HepG2 (cell line): ENCODE data around the gene COQ9. TPM values are rescaled to one million over a fixed set of nuclear protein-coding genes. Genes with fewer than 3 reads are reported as not detected.

Experiments used
- ATAC-seq: fragments of 200-7000 bp; cut with Tn5 transposase; 3 replicates; pipeline ENCODE4 v1.9.1; 2020; ENCODE audit warnings: mild to moderate bottlenecking, moderate library complexity
- BruUV-seq: library from RNA; stranded (reverse); fragments of 400-500 nt; replicated peaks from 2 replicates; lab custom pipeline; 2021; lab: Mats Ljungman, UMichigan
- CTCF ChIA-PET: fragments of 300-600 bp; formaldehyde crosslinking; extraction: SDS; loops from one replicate; lab custom pipeline; 2021; ENCODE audit warnings: low total read pairs, inconsistent platforms, low intra/inter-chr PET ratio; lab: Yijun Ruan, JAX
- POLR2A ChIA-PET: fragments of 350-600 bp; sonication (Branson Sonifier 250); formaldehyde crosslinking; loops from one replicate; lab custom pipeline; 2020; ENCODE audit warnings: antibody characterized with exemption, inconsistent platforms; lab: Yijun Ruan, JAX
- DNase-seq: peaks from one replicate; pipeline ENCODE4 v3.0.0-alpha.2; 2015; ENCODE audit warnings: low spot score
- FAIRE-seq: peaks from 3 replicates; lab custom pipeline; 2011; peaks lifted over from hg19 to GRCh38; lab: Jason Lieb, UNC
- H2AFZ ChIP-seq: one replicate; pipeline ENCODE4 v1.6.1; 2011; ENCODE audit warnings: low read length, inconsistent platforms
- H3K27ac ChIP-seq: fragments of 300-600 bp; 3 replicates; pipeline ENCODE4 v1.8.0; 2011; ENCODE audit warnings: mixed run types, mild to moderate bottlenecking, mixed read lengths, low read length, inconsistent platforms; ENCODE audit not compliant: insufficient read depth; ENCODE audit errors: extremely low read length
- H3K27me3 ChIP-seq, 2 experiments: fragments of 200-600 bp in 1 of 2; 2 replicates in 1 of 2; 3 replicates in 1 of 2; pipeline versions ENCODE4 v1.6.0 to v1.8.0; 2011; ENCODE audit warnings: low read length in 2 of 2, mild to moderate bottlenecking in 2 of 2, moderate library complexity in 2 of 2, inconsistent platforms in 1 of 2; ENCODE audit not compliant: insufficient read depth in 2 of 2, control insufficient read depth in 1 of 2
- H3K36me3 ChIP-seq, 2 experiments: fragments of 200-600 bp in 1 of 2; replicated peaks in 1 of 2; 2 replicates in 1 of 2; 3 replicates in 1 of 2; pipeline versions ENCODE4 v1.5.1 to v1.8.0; 2011; ENCODE audit warnings: low read length in 2 of 2, inconsistent platforms in 1 of 2; ENCODE audit not compliant: insufficient read depth in 2 of 2, control insufficient read depth in 1 of 2
- H3K4me1 ChIP-seq: 2 replicates; pipeline ENCODE4 v1.5.1; 2012; ENCODE audit warnings: low read length, inconsistent platforms; ENCODE audit not compliant: insufficient read depth
- H3K4me2 ChIP-seq: 2 replicates; pipeline ENCODE4 v1.6.0; 2011; ENCODE audit warnings: low read depth, low read length, inconsistent platforms
- H3K4me3 ChIP-seq, 3 experiments: fragments of 200-600 bp in 1 of 3; sonication (generic), shearing (Covaris generic) in 1 of 3; replicated peaks in 1 of 3; 2 replicates each; pipeline ENCODE4 v1.5.1; 2011 to 2016; ENCODE audit warnings: low read length in 3 of 3, inconsistent platforms in 2 of 3, low read depth in 2 of 3, mild to moderate bottlenecking in 2 of 3, control low read depth in 1 of 3, mixed read lengths in 1 of 3; ENCODE audit not compliant: insufficient read depth in 1 of 3
- H3K79me2 ChIP-seq: one replicate; pipeline ENCODE4 v1.6.1; 2011; ENCODE audit warnings: low read length, inconsistent platforms; ENCODE audit not compliant: insufficient read depth
- H3K9ac ChIP-seq: 2 replicates; pipeline ENCODE4 v1.6.0; 2011; ENCODE audit warnings: mild to moderate bottlenecking, low read depth, low read length, inconsistent platforms; ENCODE audit not compliant: insufficient read depth
- H3K9me3 ChIP-seq: 2 replicates; pipeline ENCODE4 v1.5.1; 2012; ENCODE audit warnings: mild to moderate bottlenecking, low read length
- H4K20me1 ChIP-seq: 2 replicates; pipeline ENCODE4 v1.6.0; 2011; ENCODE audit warnings: inconsistent platforms, mild to moderate bottlenecking, low read length, moderate library complexity; ENCODE audit not compliant: insufficient read depth
- FLYWCH1 ChIP-seq: sonication (generic); formaldehyde crosslinking; IDR thresholded peaks from 2 replicates; pipeline ENCODE4 v1.8.1; 2023; ENCODE audit warnings: mild to moderate bottlenecking, missing genetic modification reagents
- HNRNPLL ChIP-seq: fragments of 200-400 bp; formaldehyde crosslinking; IDR thresholded peaks from 2 replicates; pipeline ENCODE4 v1.6.1; 2017; ENCODE audit warnings: mild to moderate bottlenecking, low read depth, low read length; ENCODE audit not compliant: poor library complexity, severe bottlenecking
- MEIS1 ChIP-seq: sonication (generic); formaldehyde crosslinking; IDR thresholded peaks from 2 replicates; pipeline ENCODE4 v1.9.0; 2021; ENCODE audit warnings: mild to moderate bottlenecking, missing genetic modification reagents, moderate library complexity, borderline replicate concordance
- NR2C2 ChIP-seq: sonication (generic); formaldehyde crosslinking; IDR thresholded peaks from 2 replicates; pipeline ENCODE4 v1.4.0; 2020; ENCODE audit warnings: missing genetic modification reagents, mild to moderate bottlenecking, moderate library complexity, borderline replicate concordance
- RBFOX2 ChIP-seq: fragments of 200-400 bp; formaldehyde crosslinking; IDR thresholded peaks from 2 replicates; pipeline ENCODE4 v1.6.1; 2017; ENCODE audit warnings: low read depth, mild to moderate bottlenecking, low read length
- TSC22D2 ChIP-seq: sonication (generic); formaldehyde crosslinking; IDR thresholded peaks from 2 replicates; pipeline ENCODE4 v1.5.1; 2020; ENCODE audit warnings: missing genetic modification reagents, mild to moderate bottlenecking, borderline replicate concordance
- ZHX2 ChIP-seq, 2 experiments: sonication (generic) in 1 of 2; formaldehyde crosslinking in 1 of 2; IDR thresholded peaks; 2 replicates each; pipeline versions ENCODE4 v1.6.1 to v1.9.0; 2014 to 2022; ENCODE audit warnings: antibody characterized with exemption in 1 of 2, borderline replicate concordance in 1 of 2, inconsistent platforms in 1 of 2, low read depth in 1 of 2, missing genetic modification reagents in 1 of 2
- ZNF136 ChIP-seq: sonication (generic); formaldehyde crosslinking; IDR thresholded peaks from 2 replicates; pipeline ENCODE4 v1.8.1; 2022; ENCODE audit warnings: low read depth, mild to moderate bottlenecking, moderate library complexity, missing genetic modification reagents
- ZNF512 ChIP-seq: sonication (generic); formaldehyde crosslinking; IDR thresholded peaks from 2 replicates; pipeline ENCODE4 v1.4.0; 2020; ENCODE audit warnings: mild to moderate bottlenecking, missing genetic modification reagents
- ZNF589 ChIP-seq: sonication (generic); formaldehyde crosslinking; conservative IDR thresholded peaks from 2 replicates; pipeline ENCODE4 v1.8.0; 2022; ENCODE audit warnings: mild to moderate bottlenecking, moderate library complexity, missing genetic modification reagents
- ZSCAN22 ChIP-seq: sonication (generic); formaldehyde crosslinking; IDR thresholded peaks from 2 replicates; pipeline ENCODE4 v1.4.0; 2020; ENCODE audit warnings: mild to moderate bottlenecking, missing genetic modification reagents
- WGBS: methylation state at CpG from one replicate; pipeline ENCODE4 v1.1.6; 2017; ENCODE audit warnings: low lambda C conversion rate; 5-methylcytosine and 5-hydroxymethylcytosine counted together
- in situ Hi-C: cut with HindIII; loops from 2 replicates; pipeline ENCODE4 v1.10.0; 2017; ENCODE audit warnings: low pct_unique_long_range_greater_than_20kb; ENCODE audit not compliant: extremely low pct_ligation_motif_present
- intact Hi-C: fragments of 100-400 bp; cut with micrococcal nuclease; formaldehyde crosslinking; loops from one replicate; pipeline ENCODE4 v1.10.0; 2022; ENCODE audit not compliant: unreplicated experiment
- polyA plus RNA-seq, 8 experiments: library from polyadenylated mRNA; depleted of rRNA in 3 of 8; stranded (reverse) in 7 of 8; unstranded in 1 of 8; fragments of >200 nt; fragmentation: Illumina TruSeq in 4 of 8; extraction: Trizol in 4 of 8; gene quantifications; 2 replicates each; pipeline versions ENCODE4 v1.2.1 to v1.2.3, GENCODE V29; 2011 to 2016; ENCODE audit warnings: low read depth in 4 of 8, missing spikeins in 1 of 8, mixed read lengths in 1 of 8; ENCODE audit not compliant: insufficient read depth in 1 of 8
- total RNA-seq, 5 experiments: library from RNA; depleted of rRNA; stranded (reverse); fragments of >200 nt; fragmentation: Illumina TruSeq; extraction: Trizol; gene quantifications; 2 replicates each; pipeline ENCODE4 v1.2.3, GENCODE V29; 2016; ENCODE audit warnings: low read depth in 1 of 5

The COQ9 gene
- total and polyA plus RNA-seq, 2 of the 13 experiments (the other 11 are each of a cell fraction or from before 2014, with no cell fraction given), result 57.5 to 108 TPM

- TF ChIP-seq ZNF512 (CRISPR knock-in tag), result no peak
- TF ChIP-seq ZSCAN22 (CRISPR knock-in tag), result no peak
- TF ChIP-seq ZNF136, result no peak
- TF ChIP-seq, all 625 proteins: peak for 30
Measured at GRCh38 chr16:57472665-57473060, 25.4 kb downstream of the COQ9 start (continued).

- Histone ChIP-seq H3K27ac (peak overlapping the region; percentile 82), H4K20me1 (peaks cover 8% of the 10 kb centered on the region; the same call in 1 of the 2 replicates), H3K4me2 (no peak overlapping the region), H3K36me3 (peaks cover 38 to 62% of the 10 kb centered on the region in 2 experiments), H3K9me3 (no peaks in the 10 kb centered on the region), H3K27me3 (no peaks in the 10 kb centered on the region), H3K79me2 (peaks cover 4% of the 10 kb centered on the region), H3K4me3 (no peak overlapping the region), H3K9ac (no peak overlapping the region), H2AFZ (no peak overlapping the region), H3K4me1 (peaks cover 73% of the 10 kb centered on the region)
- ATAC-seq (no peak), FAIRE-seq (no peak), DNase-seq (no peak)
- BruUV-seq, result no TSS peak
- 100% methylated on average over 9 of the region's 14 CpGs for WGBS
- CTCF ChIA-PET, result no interaction called here
- intact Hi-C loops (no loop called here), in situ Hi-C loops (no loop called here)
- POLR2A ChIA-PET, result interaction anchor here (0.8 to 5.6 kb wide), 8 partner anchors 8 to 49 kb away, joined by 3 to 147 read pairs (median 22); partner anchors contain the start of genes CIAPIN1, COQ9, DOK4 and POLR2C
- peak; percentile 25; the same call in 1 of the 2 replicates for TF ChIP-seq MEIS1
- no peak for TF ChIP-seq NR2C2
- TF ChIP-seq TSC22D2 (CRISPR knock-in tag), result no peak
- 0 out of 2 replicates have a peak, but pooled peaks have one; percentile 34 for TF ChIP-seq ZNF589
- 0 out of 2 replicates have a peak, but pooled peaks have one; percentile 10 for TF ChIP-seq FLYWCH1 (CRISPR knock-in tag)
- TF ChIP-seq HNRNPLL, result peak; percentile 14
- no peak for TF ChIP-seq ZHX2 (IDR thresholded peaks at IDR 0.05; ENCODE audit: low read depth)
- no peak for TF ChIP-seq ZHX2 (CRISPR knock-in tag; IDR thresholded peaks at IDR 0.05; ENCODE audit: borderline replicate concordance)
- peak; percentile 64 for TF ChIP-seq RBFOX2
Measured at GRCh38 chr16:57473176-57473840, 26.0 kb downstream of the COQ9 start.
